ENCODE data around the gene SNX19. TPM values are rescaled to one million over a fixed set of nuclear protein-coding genes. Genes with fewer than 3 reads are reported as not detected.
"Not testable (repeated sequence)": the region's sequence is repeated elsewhere in the genome, so short reads cannot be mapped to it uniquely, and the experiment has no call there.

The SNX19 gene
- total RNA-seq, 1 donor from 2014 or later: 67.4 TPM

DNA sequence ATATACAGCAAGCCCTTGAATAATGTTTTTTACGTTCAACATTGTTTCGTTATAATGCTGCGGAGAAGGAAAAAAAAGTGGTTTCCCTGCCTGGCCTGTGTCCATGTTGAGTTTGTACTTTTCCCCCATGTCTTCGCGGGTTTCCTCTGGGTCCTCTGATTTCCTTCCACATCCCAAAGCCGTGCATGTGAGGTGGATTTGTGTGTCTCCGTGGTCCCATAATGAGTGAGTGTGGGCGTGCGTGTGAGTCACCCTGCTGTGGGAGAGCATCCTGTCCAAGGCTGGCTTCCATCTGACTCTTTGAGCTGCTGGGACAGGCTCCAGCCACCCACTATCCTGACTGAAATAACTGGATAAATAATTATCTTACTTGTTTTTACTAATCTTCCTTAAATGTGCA lies 29.6 kb upstream of the SNX19 start:
- DNase-seq (no peak), ATAC-seq (no peak)
- Histone ChIP-seq H3K4me3 (no peak overlapping the region), H3K27ac (no peak overlapping the region), H3K4me1 (no peaks in the 10 kb centered on the region), H3K27me3 (ENCODE audit: low read depth) (no peaks in the 10 kb centered on the region), H3K36me3 (no peaks in the 10 kb centered on the region), H3K9me3 (no peaks in the 10 kb centered on the region)
- TF ChIP-seq, protein P1, sequence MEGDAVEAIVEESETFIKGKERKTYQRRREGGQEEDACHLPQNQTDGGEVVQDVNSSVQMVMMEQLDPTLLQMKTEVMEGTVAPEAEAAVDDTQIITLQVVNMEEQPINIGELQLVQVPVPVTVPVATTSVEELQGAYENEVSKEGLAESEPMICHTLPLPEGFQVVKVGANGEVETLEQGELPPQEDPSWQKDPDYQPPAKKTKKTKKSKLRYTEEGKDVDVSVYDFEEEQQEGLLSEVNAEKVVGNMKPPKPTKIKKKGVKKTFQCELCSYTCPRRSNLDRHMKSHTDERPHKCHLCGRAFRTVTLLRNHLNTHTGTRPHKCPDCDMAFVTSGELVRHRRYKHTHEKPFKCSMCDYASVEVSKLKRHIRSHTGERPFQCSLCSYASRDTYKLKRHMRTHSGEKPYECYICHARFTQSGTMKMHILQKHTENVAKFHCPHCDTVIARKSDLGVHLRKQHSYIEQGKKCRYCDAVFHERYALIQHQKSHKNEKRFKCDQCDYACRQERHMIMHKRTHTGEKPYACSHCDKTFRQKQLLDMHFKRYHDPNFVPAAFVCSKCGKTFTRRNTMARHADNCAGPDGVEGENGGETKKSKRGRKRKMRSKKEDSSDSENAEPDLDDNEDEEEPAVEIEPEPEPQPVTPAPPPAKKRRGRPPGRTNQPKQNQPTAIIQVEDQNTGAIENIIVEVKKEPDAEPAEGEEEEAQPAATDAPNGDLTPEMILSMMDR (IDR thresholded peaks at IDR 0.05): no peak
- intact Hi-C loops (cut with DNase I): no loop called here

DNA sequence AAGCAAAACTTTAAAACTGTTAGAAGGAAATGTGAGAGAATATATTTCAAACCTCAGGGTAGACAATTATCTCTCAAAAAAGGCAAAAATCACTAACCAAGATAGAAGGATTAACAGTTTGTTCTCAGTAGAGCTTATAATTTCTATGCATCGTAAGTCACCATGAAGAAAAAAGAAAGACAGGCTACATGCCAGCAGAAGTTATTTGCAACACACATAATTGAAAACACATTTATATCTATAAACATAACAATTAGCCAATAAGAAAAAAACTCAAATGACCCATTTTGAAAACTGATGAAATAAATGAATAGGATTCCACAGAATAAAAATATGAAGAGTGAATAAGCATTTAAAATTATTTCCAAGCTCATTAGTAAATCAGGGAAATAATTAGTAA lies 24.4 kb upstream of the SNX19 start:
- TF ChIP-seq, protein P1 (IDR thresholded peaks at IDR 0.05): no peak
- Histone ChIP-seq H3K4me3 (no peak overlapping the region), H3K4me1 (no peaks in the 10 kb centered on the region), H3K9me3 (no peaks in the 10 kb centered on the region), H3K27me3 (ENCODE audit: low read depth) (no peaks in the 10 kb centered on the region), H3K27ac (no peak overlapping the region), H3K36me3 (no peaks in the 10 kb centered on the region)
- ATAC-seq: no peak
- DNase-seq: no peak
- intact Hi-C loops (cut with DNase I): no loop called here

DNA sequence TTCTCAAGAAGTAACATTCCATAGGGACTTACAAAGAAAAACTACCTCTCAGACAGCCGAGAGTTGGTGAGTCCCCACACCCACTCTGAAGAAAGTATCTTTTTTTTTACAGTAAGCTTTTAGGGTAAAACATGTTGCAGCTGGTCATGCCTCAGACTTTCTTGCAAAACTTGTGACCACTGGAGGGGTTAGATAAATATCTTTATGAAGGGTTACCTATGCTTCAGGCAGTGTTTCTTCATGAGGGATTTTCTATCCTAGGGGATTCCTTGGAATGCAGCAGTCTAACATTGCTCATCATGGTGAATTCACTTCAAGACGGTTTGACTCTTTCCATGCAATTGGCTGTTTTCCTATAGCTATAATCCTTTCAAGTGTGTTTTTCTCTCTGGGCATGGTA lies 20.8 kb upstream of the SNX19 start:
- H3K36me3 ChIP-seq: no peaks in the 10 kb centered on the region
- no peaks in the 10 kb centered on the region for H3K4me1 ChIP-seq

DNA sequence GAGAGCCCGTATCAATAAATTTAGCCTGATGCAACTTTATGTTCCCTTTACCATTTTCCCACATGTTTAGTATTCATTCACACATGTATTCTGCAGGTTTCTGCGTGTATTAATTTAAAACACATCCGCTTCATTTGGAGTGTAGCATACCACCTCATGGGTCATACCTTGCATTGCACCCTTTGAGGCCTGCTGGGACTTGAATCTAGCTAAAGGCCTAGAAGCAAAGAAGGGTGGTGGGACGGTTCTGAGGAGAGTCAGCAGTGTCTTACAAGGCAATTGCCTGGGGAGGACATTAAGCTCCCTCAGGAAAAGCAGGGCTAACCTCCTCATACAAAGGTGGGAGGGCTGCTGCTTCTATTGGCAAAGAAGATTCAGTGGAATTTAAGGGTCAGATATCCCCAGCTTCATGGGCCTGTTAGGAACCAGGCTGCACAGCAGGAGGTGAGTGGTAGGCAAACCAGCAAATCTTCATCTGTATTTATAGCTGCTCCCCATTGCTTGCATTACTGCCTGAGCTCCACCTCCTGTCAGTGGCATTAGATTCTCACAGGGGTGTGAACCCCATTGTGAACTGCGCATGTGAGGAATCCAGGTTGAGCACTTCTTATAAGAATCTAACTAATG lies 15.9 kb upstream of the SNX19 start:
- no peaks in the 10 kb centered on the region for H3K9me3 ChIP-seq
- no peaks in the 10 kb centered on the region for H3K27me3 ChIP-seq (ENCODE audit: low read depth)
- ATAC-seq (no peak), DNase-seq (no peak)
- no peaks in the 10 kb centered on the region for H3K36me3 ChIP-seq
- no peak overlapping the region for H3K27ac ChIP-seq
- H3K4me1 ChIP-seq: no peaks in the 10 kb centered on the region
- no peak overlapping the region for H3K4me3 ChIP-seq
- intact Hi-C loops (cut with DNase I): no loop called here
- TF ChIP-seq, protein P1 (IDR thresholded peaks at IDR 0.05): no peak

More for the DNA sequence above, 20.8 kb upstream of the SNX19 start:
- H3K9me3 ChIP-seq: no peaks in the 10 kb centered on the region
- intact Hi-C loops (cut with DNase I): no loop called here
- H3K27ac ChIP-seq: no peak overlapping the region
- no peak for DNase-seq
- no peak overlapping the region for H3K4me3 ChIP-seq
- no peaks in the 10 kb centered on the region for H3K27me3 ChIP-seq (ENCODE audit: low read depth)
- ATAC-seq: no peak
- TF ChIP-seq, protein P1 (IDR thresholded peaks at IDR 0.05): no peak

DNA sequence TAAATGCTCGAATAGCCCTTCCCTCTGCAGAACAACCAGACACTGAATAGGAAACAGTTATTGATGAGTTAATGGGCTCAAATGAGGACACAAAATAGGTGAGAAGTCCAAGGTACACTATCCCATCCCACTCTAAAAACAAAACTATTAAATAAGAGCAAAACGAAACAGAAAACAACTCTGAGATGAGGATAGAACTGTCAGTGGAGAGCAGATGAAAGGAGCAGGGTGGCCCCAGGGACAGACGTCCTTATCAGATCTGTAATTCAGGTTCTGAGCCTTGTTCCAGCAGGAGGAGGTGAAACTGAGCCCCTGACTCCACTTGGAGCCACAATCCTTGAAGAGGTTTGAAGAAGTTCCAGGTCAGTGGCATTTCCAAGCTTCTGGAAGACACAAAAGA lies 8.5 kb upstream of the SNX19 start:
- no peaks in the 10 kb centered on the region for H3K36me3 ChIP-seq
- ATAC-seq: no peak
- TF ChIP-seq, protein P1 (IDR thresholded peaks at IDR 0.05): no peak

DNA sequence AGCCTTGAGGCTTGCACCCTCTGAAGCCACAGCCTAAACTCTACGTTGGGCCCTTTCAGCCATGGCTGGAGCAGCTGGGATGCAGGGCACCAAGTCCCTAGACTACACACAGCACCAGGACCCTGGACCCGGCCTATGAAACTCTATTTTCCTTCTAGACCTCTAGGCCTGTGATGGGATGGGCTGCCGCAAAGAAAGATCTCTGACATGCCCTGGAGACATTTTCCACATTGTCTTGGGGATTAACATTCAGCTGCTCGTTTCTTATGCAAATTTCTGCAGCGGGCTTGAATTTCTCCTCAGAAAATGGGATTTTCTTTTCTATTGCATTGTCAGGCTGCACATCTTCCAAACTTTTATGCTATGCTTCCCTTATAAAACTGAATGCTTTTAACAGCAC lies 4.3 kb upstream of the SNX19 start:
- H3K4me1 ChIP-seq; H3K36me3 ChIP-seq; H3K9me3 ChIP-seq; intact Hi-C loops (cut with DNase I); ATAC-seq; H3K27ac ChIP-seq; DNase-seq; H3K4me3 ChIP-seq; H3K27me3 ChIP-seq (ENCODE audit: low read depth): not testable (repeated sequence)

More for the DNA sequence above, 8.5 kb upstream of the SNX19 start:
- DNase-seq: no peak
- Histone ChIP-seq H3K4me3 (no peak overlapping the region), H3K4me1 (no peaks in the 10 kb centered on the region), H3K27ac (no peak overlapping the region), H3K9me3 (no peaks in the 10 kb centered on the region), H3K27me3 (ENCODE audit: low read depth) (no peaks in the 10 kb centered on the region)
- intact Hi-C loops (cut with DNase I): no loop called here
